ENCODE measurements around the gene THAP11. TPM values are rescaled to one million over a fixed set of nuclear protein-coding genes. Genes with fewer than 3 reads are reported as not detected.

The THAP11 gene
- total RNA-seq, 6 donors from 2014 or later = 28.3 to 66.3 (median 34.3) TPM

DNA sequence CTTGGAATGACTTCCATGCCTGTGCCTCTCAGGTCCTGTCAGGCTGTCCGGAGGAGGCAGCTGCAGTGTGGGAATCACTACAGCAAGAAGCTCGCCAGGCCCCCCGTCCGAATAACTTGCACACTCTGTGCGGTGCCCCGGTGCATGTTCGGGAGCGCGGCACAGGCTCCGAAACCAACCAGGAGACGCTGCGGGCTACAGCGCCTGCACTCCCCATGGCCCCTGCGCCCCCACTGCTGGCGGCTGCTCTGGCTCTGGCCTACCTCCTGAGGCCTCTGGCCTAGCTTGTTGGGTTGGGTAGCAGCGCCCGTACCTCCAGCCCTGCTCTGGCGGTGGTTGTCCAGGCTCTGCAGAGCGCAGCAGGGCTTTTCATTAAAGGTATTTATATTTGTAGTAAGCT lies 43.9 kb downstream of the THAP11 start:
- Histone ChIP-seq H3K36me3 (peaks cover 18 to 51% (median 40%) of the 10 kb centered on the region in 4 donors), H3K9me3 (no peaks in the 10 kb centered on the region), H3K4me1 (peaks cover 0 to 26% (median 8%) of the 10 kb centered on the region in 4 donors), H3K4me3 (no peak overlapping the region), H3K27me3 (no peaks in the 10 kb centered on the region), H3K27ac (peak overlapping the region in 3 of 4 donors; percentile 19 to 60 (median 53))
- TF ChIP-seq EP300 (IDR thresholded peaks at IDR 0.05) (no peak), POLR2AphosphoS5 (IDR thresholded peaks at IDR 0.05) (no peak), POLR2A (IDR thresholded peaks at IDR 0.05) (no peak)
- TF ChIP-seq, protein P1, sequence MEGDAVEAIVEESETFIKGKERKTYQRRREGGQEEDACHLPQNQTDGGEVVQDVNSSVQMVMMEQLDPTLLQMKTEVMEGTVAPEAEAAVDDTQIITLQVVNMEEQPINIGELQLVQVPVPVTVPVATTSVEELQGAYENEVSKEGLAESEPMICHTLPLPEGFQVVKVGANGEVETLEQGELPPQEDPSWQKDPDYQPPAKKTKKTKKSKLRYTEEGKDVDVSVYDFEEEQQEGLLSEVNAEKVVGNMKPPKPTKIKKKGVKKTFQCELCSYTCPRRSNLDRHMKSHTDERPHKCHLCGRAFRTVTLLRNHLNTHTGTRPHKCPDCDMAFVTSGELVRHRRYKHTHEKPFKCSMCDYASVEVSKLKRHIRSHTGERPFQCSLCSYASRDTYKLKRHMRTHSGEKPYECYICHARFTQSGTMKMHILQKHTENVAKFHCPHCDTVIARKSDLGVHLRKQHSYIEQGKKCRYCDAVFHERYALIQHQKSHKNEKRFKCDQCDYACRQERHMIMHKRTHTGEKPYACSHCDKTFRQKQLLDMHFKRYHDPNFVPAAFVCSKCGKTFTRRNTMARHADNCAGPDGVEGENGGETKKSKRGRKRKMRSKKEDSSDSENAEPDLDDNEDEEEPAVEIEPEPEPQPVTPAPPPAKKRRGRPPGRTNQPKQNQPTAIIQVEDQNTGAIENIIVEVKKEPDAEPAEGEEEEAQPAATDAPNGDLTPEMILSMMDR (IDR thresholded peaks at IDR 0.05) = no peak
- DNase-seq = peak in 1 of 2 donors; percentile 78
- ATAC-seq (ENCODE audit: low FRiP score in 2 of 2) = no peak
- whole genome bisulfite sequencing, 2 donors = 86 to 95% methylated on average over 7 to 19 of the region's 19 CpGs

DNA sequence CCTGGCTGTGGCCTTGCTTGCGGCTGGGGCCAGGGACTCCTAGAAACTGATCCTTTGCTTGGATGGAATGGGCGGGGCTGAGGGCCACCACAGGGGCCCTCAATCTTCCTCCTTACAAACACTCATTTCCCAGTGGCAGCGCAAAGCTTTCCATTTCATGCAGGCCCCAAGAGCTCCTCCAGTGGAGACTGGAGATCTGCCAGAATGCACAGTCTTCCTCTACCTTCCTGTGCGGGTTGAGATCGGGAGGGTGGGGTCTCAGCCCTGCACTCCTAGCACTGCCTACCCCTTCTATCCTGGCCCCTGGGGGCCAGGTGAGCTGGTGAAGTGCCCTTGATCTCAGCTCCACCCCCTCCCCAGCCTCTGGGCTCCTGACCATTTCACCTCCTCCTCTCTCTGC lies 44.3 kb downstream of the THAP11 start:
- H3K4me3 ChIP-seq = no peak overlapping the region
- TF ChIP-seq EP300 (IDR thresholded peaks at IDR 0.05) (no peak), POLR2AphosphoS5 (IDR thresholded peaks at IDR 0.05) (no peak), POLR2A (IDR thresholded peaks at IDR 0.05) (no peak)
- TF ChIP-seq, protein P1 (IDR thresholded peaks at IDR 0.05) = no peak
- DNase-seq (peak in 1 of 2 donors; percentile 76), ATAC-seq (ENCODE audit: low FRiP score in 2 of 2) (peak in 1 of 2 donors; percentile 56)
- H3K27ac ChIP-seq = peak overlapping the region in 3 of 4 donors; percentile 19 to 60 (median 53)
- H3K27me3 ChIP-seq = no peaks in the 10 kb centered on the region
- 50 to 81% methylated on average over 5 of the region's 5 CpGs for WGBS, 2 donors
- peaks cover 0 to 26% (median 8%) of the 10 kb centered on the region in 4 donors for H3K4me1 ChIP-seq
- no peaks in the 10 kb centered on the region for H3K9me3 ChIP-seq
- peaks cover 14 to 47% (median 36%) of the 10 kb centered on the region in 4 donors for H3K36me3 ChIP-seq

DNA sequence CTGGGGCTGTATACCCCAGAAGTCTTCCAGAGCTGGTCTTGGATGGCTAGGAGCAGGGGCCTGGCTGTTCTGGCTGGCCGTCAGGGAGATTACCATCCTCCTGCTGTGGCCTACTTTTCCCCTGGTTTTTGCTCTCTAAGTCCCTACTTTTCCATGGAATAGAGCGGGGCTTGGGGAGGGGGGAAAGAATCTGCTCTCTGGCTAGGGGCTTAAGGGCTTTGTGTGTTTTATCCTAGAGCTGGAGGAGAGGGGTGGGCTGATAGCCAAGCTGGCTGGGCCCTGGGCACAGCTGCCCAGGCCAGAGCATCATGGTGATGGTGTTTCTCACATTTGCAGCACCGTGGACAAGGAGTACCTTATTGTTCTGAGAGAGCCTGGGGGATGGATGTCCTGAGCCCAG lies 46.2 kb downstream of the THAP11 start:
- Histone ChIP-seq H3K9me3 (no peaks in the 10 kb centered on the region), H3K27ac (no peak overlapping the region), H3K4me3 (no peak overlapping the region), H3K36me3 (peaks cover 0 to 27% (median 16%) of the 10 kb centered on the region in 4 donors), H3K27me3 (no peaks in the 10 kb centered on the region), H3K4me1 (peaks cover 4 to 32% (median 15%) of the 10 kb centered on the region in 4 donors)
- no peak for DNase-seq
- no peak for ATAC-seq (ENCODE audit: low FRiP score in 2 of 2)
- WGBS, 2 donors = 76 to 79% methylated on average over 2 to 3 of the region's 3 CpGs
- no peak for TF ChIP-seq POLR2A (IDR thresholded peaks at IDR 0.05)

DNA sequence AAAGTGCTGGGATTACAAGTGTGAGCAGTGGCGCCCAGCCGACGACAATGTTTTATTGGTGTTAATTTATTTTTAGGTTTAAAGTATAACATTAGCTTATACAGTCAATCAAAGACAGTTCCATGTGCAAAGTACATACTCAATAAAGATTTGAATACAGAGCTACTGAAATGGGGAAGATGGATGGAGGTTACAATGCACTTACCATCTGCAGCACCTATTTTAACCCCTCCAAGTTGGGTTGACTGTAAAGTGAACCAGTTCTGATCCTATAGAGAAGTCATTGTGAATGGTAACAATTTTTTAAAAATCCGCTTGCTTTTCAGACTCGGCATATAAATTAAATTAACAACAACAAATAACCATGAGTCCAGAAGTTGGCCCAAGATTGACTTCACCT lies 50.3 kb downstream of the THAP11 start:
- Histone ChIP-seq H3K27ac (peak overlapping the region; percentile 23 to 97 (median 86)), H3K36me3 (no peaks in the 10 kb centered on the region), H3K27me3 (no peaks in the 10 kb centered on the region), H3K4me3 (peak overlapping the region in 3 of 4 donors; percentile 78 to 97 (median 90)), H3K4me1 (peaks cover 28 to 44% (median 33%) of the 10 kb centered on the region in 4 donors), H3K9me3 (no peaks in the 10 kb centered on the region)
- TF ChIP-seq EP300 (IDR thresholded peaks at IDR 0.05) (no peak), POLR2A (IDR thresholded peaks at IDR 0.05) (no peak), POLR2AphosphoS5 (IDR thresholded peaks at IDR 0.05) (no peak)
- TF ChIP-seq, protein P1 (IDR thresholded peaks at IDR 0.05) = no peak
- no peak for ATAC-seq (ENCODE audit: low FRiP score in 2 of 2)
- WGBS, 2 donors = 74 to 77% methylated on average over 5 of the region's 5 CpGs
- DNase-seq = no peak

DNA sequence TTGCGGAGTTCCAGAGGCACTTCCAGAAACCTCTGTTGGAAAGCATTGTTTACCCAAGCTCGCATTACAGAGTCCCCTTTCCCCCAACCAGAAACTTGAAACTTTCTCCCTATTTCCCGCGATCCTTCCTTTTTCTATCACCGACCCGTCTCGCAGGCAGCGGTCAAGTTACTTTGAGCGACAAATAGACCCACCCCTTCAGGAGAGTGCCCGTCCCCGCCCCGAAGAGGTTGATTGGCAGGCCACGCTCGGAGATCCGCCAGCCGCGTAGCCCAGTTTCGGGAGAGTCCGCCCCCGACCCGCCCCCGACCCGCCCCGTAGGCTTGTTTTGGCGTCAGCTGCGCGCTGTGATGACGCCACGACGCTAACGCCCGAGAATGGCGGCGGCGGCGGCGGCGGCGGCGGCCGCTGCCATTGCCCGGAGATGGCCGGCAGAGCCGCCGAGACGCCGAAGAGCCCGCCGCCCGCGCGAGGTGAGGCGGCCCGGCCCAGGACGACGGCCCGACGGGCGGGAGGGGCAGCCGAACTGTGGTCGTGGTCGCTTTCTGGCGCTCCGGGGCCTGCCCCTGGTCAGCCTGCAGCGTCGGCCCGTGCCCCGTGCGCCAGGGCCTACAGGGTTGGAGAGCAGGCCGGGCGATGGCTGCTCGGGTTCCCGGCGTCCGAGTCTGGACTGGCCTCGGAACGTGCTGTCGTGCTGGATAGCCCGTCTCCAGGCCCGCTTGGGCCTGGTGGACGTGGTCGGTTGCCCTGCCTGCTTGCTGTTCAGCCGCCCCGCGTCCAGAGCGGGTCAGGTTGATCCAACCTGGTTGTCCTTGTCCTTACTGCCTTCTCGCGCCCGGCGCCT lies 51.0 kb downstream of the THAP11 start, which contains the start of gene PSKH1:
Gene PSKH1 (plus strand): TSS at position 356 of the 844 bp plus-strand sequence. CDS start 15,496 bp downstream, outside the sequence.
- TF ChIP-seq POLR2AphosphoS5 (IDR thresholded peaks at IDR 0.05) = peak in 1 of 2 donors; percentile 73
- no peak for TF ChIP-seq EP300 (IDR thresholded peaks at IDR 0.05)
- TF ChIP-seq, protein P1 (IDR thresholded peaks at IDR 0.05) = peak in 1 of 6 experiments; percentile 4
- peak in 3 of 4 donors; percentile 69 to 90 (median 89) for TF ChIP-seq POLR2A (IDR thresholded peaks at IDR 0.05)
- H3K27me3 ChIP-seq = no peaks in the 10 kb centered on the region
- peak within 1 kb of the TSS; percentile 95 to 97 (median 97) for H3K27ac ChIP-seq
- ATAC-seq (ENCODE audit: low FRiP score in 2 of 2) = peak; percentile 97 to 98
- no peaks in the 10 kb centered on the region for H3K9me3 ChIP-seq
- DNase-seq = peak; percentile 97 to 98
- H3K4me3 ChIP-seq = peak within 1 kb of the TSS; percentile 78 to 97 (median 85)
- H3K4me1 ChIP-seq = peaks cover 28 to 50% (median 37%) of the 10 kb centered on the region in 4 donors
- H3K36me3 ChIP-seq = no peaks in the 10 kb centered on the region
- 0 to 2% methylated on average over 39 to 51 of the region's 90 CpGs for WGBS, 2 donors

Measured in upper lobe of left lung (tissue), 6 donors.